SHP77 treated with DMSO at 0.1 percent for 48 hours (cell line): ENCODE measurements around the gene GGTLC2.
"Not testable (repeated sequence)": the region's sequence is repeated elsewhere in the genome, so short reads cannot be mapped to it uniquely, and the experiment has no call there.

Experiments used
- DNase-seq: peaks from one replicate; lab custom pipeline; 2025; lab: John Stamatoyannopoulos, UW

Gene GGTLC2

GRCh38 chr22:22644314-22644713 is at the start of gene GGTLC2:
GGTLC2 (plus strand) TSS chr22:22644614; CDS start chr22:22646346, 1,732 bp downstream.
- DNase-seq = not testable (repeated sequence)

GRCh38 chr22:22595001-22595835 is 49.2 kb upstream of the GGTLC2 start:
- no peak for DNase-seq

GRCh38 chr22:22598144-22598543 is 46.3 kb upstream of the GGTLC2 start:
- no peak for DNase-seq

- no peak for DNase-seq
These were observed 45.2 kb upstream of the GGTLC2 start for GRCh38 chr22:22599248-22599647.

- DNase-seq = no peak
These were observed 43.7 kb upstream of the GGTLC2 start for GRCh38 chr22:22600531-22601261.

GRCh38 chr22:22603470-22603947 is 40.9 kb upstream of the GGTLC2 start:
- no peak for DNase-seq

GRCh38 chr22:22604326-22605073 is 39.9 kb upstream of the GGTLC2 start:
- no peak for DNase-seq

- DNase-seq = no peak
These were observed 39.4 kb upstream of the GGTLC2 start for GRCh38 chr22:22605074-22605404.

GRCh38 chr22:22608022-22608421 is 36.4 kb upstream of the GGTLC2 start:
- not testable (repeated sequence) for DNase-seq

- DNase-seq = no peak
These were observed 35.1 kb upstream of the GGTLC2 start for GRCh38 chr22:22609291-22609690.

GRCh38 chr22:22612516-22612915 is 31.9 kb upstream of the GGTLC2 start:
- DNase-seq = no peak

GRCh38 chr22:22614065-22614464 is 30.3 kb upstream of the GGTLC2 start:
- DNase-seq = no peak

- no peak for DNase-seq
These were observed 27.8 kb upstream of the GGTLC2 start for GRCh38 chr22:22616636-22617035.

- no peak for DNase-seq
These were observed 26.0 kb upstream of the GGTLC2 start for GRCh38 chr22:22618448-22618847.

- DNase-seq = no peak
These were observed 25.5 kb upstream of the GGTLC2 start for GRCh38 chr22:22618923-22619322.

GRCh38 chr22:22619765-22620414 is 24.5 kb upstream of the GGTLC2 start:
- DNase-seq = no peak

- DNase-seq = not testable (repeated sequence)
These were observed 15.6 kb upstream of the GGTLC2 start for GRCh38 chr22:22628546-22629495.

- DNase-seq = not testable (repeated sequence)
These were observed 13.2 kb upstream of the GGTLC2 start for GRCh38 chr22:22631223-22631652.

- DNase-seq = not testable (repeated sequence)
These were observed 12.2 kb upstream of the GGTLC2 start for GRCh38 chr22:22632226-22632625.

GRCh38 chr22:22633533-22633932 is 10.9 kb upstream of the GGTLC2 start:
- not testable (repeated sequence) for DNase-seq

- DNase-seq = not testable (repeated sequence)
These were observed 8.2 kb upstream of the GGTLC2 start for GRCh38 chr22:22636260-22636659.
